RWPE2 (cell line): Measurements from ENCODE around the gene LHX5.

Experiments used
- ATAC-seq: fragments of 200-7000 bp; cut with Tn5 transposase; 3 replicates; pipeline ENCODE4 v1.9.1; 2021; ENCODE audit warnings: low read depth
- DNase-seq: peaks from one replicate; pipeline ENCODE4 v3.0.0-alpha.2; 2020; ENCODE audit warnings: low spot score
- H3K27ac ChIP-seq: fragments of 450-650 bp; 2 replicates; pipeline ENCODE4 v1.5.1; 2017; ENCODE audit warnings: mild to moderate bottlenecking; ENCODE audit not compliant: poor library complexity, severe bottlenecking
- H3K27me3 ChIP-seq: fragments of 250-450 bp; sonication (Bioruptor Pico); 2 replicates; pipeline ENCODE4 v1.5.1; 2021; ENCODE audit warnings: mild to moderate bottlenecking, moderate library complexity; ENCODE audit not compliant: insufficient read depth, poor library complexity, severe bottlenecking
- H3K36me3 ChIP-seq: fragments of 250-450 bp; sonication (Bioruptor Pico); 2 replicates; pipeline ENCODE4 v1.5.1; 2020; ENCODE audit warnings: low read depth, mild to moderate bottlenecking, moderate library complexity
- H3K4me1 ChIP-seq: fragments of 250-450 bp; sonication (Bioruptor Pico); 2 replicates; pipeline ENCODE4 v1.5.1; 2021; ENCODE audit warnings: mild to moderate bottlenecking, moderate library complexity; ENCODE audit not compliant: insufficient read depth, poor library complexity, severe bottlenecking
- H3K4me3 ChIP-seq: fragments of 250-450 bp; sonication (Bioruptor Pico); 2 replicates; pipeline ENCODE4 v1.5.1; 2021; ENCODE audit warnings: mild to moderate bottlenecking, moderate library complexity; ENCODE audit not compliant: severe bottlenecking
- H3K9me3 ChIP-seq: fragments of 250-450 bp; sonication (Bioruptor Pico); 2 replicates; pipeline ENCODE4 v1.5.1; 2021; ENCODE audit warnings: mild to moderate bottlenecking, moderate library complexity; ENCODE audit not compliant: severe bottlenecking
- TF ChIP-seq, protein P1 (sequence below): fragments of 450-650 bp; IDR thresholded peaks from one replicate; pipeline ENCODE4 v1.5.1; 2017; ENCODE audit warnings: mild to moderate bottlenecking, moderate library complexity; ENCODE audit not compliant: poor library complexity, severe bottlenecking

The LHX5 gene

GRCh38 chr12:113435367-113435766 lies 36.3 kb downstream of the LHX5 start:
- peaks cover 5% of the 10 kb centered on the region for H3K27me3 ChIP-seq
- no peaks in the 10 kb centered on the region for H3K9me3 ChIP-seq
- ATAC-seq (no peak), DNase-seq (no peak)
- no peaks in the 10 kb centered on the region for H3K36me3 ChIP-seq
- no peak overlapping the region for H3K27ac ChIP-seq
- H3K4me1 ChIP-seq, result no peaks in the 10 kb centered on the region
- TF ChIP-seq, protein P1, sequence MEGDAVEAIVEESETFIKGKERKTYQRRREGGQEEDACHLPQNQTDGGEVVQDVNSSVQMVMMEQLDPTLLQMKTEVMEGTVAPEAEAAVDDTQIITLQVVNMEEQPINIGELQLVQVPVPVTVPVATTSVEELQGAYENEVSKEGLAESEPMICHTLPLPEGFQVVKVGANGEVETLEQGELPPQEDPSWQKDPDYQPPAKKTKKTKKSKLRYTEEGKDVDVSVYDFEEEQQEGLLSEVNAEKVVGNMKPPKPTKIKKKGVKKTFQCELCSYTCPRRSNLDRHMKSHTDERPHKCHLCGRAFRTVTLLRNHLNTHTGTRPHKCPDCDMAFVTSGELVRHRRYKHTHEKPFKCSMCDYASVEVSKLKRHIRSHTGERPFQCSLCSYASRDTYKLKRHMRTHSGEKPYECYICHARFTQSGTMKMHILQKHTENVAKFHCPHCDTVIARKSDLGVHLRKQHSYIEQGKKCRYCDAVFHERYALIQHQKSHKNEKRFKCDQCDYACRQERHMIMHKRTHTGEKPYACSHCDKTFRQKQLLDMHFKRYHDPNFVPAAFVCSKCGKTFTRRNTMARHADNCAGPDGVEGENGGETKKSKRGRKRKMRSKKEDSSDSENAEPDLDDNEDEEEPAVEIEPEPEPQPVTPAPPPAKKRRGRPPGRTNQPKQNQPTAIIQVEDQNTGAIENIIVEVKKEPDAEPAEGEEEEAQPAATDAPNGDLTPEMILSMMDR, result no peak
- no peak overlapping the region for H3K4me3 ChIP-seq

- Histone ChIP-seq H3K9me3 (no peaks in the 10 kb centered on the region), H3K4me3 (no peak overlapping the region), H3K36me3 (no peaks in the 10 kb centered on the region), H3K4me1 (no peaks in the 10 kb centered on the region), H3K27me3 (no peaks in the 10 kb centered on the region), H3K27ac (no peak overlapping the region)
- no peak for DNase-seq
- TF ChIP-seq, protein P1, result no peak
- ATAC-seq, result no peak
Observed at GRCh38 chr12:113432986-113433385, 38.7 kb downstream of the LHX5 start.

DNA sequence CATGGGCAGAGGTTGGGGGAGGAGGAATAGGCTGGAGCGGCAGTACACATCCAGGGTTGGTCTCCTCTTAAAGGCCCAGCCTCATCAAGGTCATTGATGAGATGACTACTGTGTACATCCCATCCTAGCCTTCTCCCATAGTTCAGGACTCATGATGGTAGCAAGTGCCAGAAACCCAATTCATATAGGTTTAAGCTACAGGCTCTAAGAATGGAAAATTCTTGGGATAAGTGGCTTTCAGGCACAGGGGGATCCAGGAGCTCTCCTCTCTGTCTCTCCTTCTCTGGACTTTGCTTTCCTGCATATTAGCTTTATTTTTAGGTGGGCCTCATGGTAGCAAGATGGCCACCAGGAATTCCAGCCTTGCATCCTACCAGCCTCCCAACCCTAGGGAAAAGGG lies 43.2 kb downstream of the LHX5 start:
- Histone ChIP-seq H3K27me3 (no peaks in the 10 kb centered on the region), H3K4me3 (no peak overlapping the region), H3K36me3 (no peaks in the 10 kb centered on the region), H3K9me3 (no peaks in the 10 kb centered on the region), H3K27ac (no peak overlapping the region), H3K4me1 (no peaks in the 10 kb centered on the region)
- TF ChIP-seq, protein P1, result no peak
- ATAC-seq (no peak), DNase-seq (no peak)

DNA sequence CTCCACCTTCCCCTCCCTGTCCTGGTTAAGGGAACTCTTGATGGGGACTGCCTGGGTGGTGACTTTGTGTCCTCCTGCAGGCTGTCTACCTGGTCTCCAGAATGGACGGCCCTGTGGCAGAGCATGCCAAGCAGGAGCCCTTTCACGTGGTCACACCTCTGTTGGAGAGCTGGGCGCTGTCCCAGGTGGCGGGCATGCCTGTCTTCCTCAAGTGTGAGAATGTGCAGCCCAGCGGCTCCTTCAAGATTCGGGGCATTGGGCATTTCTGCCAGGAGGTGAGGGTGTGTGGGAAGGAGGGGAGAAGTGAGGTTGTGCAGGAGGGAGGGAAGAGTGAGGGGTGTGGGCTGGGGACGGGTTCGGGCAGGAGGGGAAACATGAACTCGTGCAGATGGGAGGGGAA lies 43.8 kb downstream of the LHX5 start:
- Histone ChIP-seq H3K27ac (no peak overlapping the region), H3K36me3 (no peaks in the 10 kb centered on the region), H3K9me3 (no peaks in the 10 kb centered on the region), H3K27me3 (no peaks in the 10 kb centered on the region), H3K4me1 (no peaks in the 10 kb centered on the region), H3K4me3 (no peak overlapping the region)
- TF ChIP-seq, protein P1, result no peak
- no peak for DNase-seq
- ATAC-seq, result no peak

DNA sequence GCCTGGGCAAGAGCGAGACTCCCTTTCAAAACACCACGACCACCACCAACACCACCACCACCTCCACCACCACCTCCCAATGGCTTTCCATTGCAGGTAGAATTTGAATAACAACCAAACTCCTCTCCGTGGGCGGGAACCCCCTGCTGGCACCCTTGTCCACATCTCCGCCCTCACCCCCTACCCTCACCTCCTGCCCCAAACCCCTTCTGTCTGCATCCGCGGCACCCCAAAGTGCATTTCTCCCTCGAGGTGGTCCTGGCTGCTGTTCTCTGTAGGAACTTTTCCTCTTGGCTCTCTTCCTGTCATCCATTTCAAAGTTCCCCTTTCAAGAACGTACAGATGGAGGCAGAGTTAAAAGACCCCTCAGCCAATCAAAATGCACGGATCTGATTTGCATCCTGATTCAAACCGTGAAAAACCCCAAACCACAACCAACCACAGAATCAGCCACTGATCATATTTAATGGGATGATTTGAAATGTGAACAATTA lies 45.7 kb downstream of the LHX5 start:
- Histone ChIP-seq H3K4me1 (no peaks in the 10 kb centered on the region), H3K27ac (no peak overlapping the region), H3K27me3 (no peaks in the 10 kb centered on the region), H3K9me3 (no peaks in the 10 kb centered on the region), H3K36me3 (no peaks in the 10 kb centered on the region), H3K4me3 (no peak overlapping the region)
- TF ChIP-seq, protein P1, result no peak
- DNase-seq (no peak), ATAC-seq (no peak)
